ENCODE measurements around the gene PLA1A.
A peak's percentile ranks its signal among the peaks of the same experiment; 100 is the strongest.
"Not testable (repeated sequence)": the region's sequence is repeated elsewhere in the genome, so short reads cannot be mapped to it uniquely, and the experiment has no call there.

Gene PLA1A

GRCh38 chr3:119579366-119580066 lies 18.2 kb upstream of the PLA1A start, which contains the start of gene ADPRH:
ADPRH (plus strand) TSS chr3:119579492; CDS start chr3:119582170, 2,678 bp downstream.
- peak; percentile 33 for DNase-seq (ENCODE audit: low read depth)

GRCh38 chr3:119580067-119580760 lies 17.5 kb upstream of the PLA1A start:
- no peak for DNase-seq (ENCODE audit: low read depth)

- no peak for DNase-seq (ENCODE audit: low read depth)
These were observed 15.5 kb upstream of the PLA1A start for GRCh38 chr3:119582178-119582577.

- no peak for DNase-seq (ENCODE audit: low read depth)
These were observed 12.5 kb upstream of the PLA1A start for GRCh38 chr3:119585208-119585607.

GRCh38 chr3:119585856-119586570 lies 11.7 kb upstream of the PLA1A start:
- no peak for DNase-seq (ENCODE audit: low read depth)

GRCh38 chr3:119586733-119587172 lies 10.9 kb upstream of the PLA1A start:
- DNase-seq (ENCODE audit: low read depth) = no peak

GRCh38 chr3:119588112-119588511 lies 9.6 kb upstream of the PLA1A start:
- DNase-seq (ENCODE audit: low read depth) = no peak

GRCh38 chr3:119589102-119589773 lies 8.4 kb upstream of the PLA1A start:
- no peak for DNase-seq (ENCODE audit: low read depth)

GRCh38 chr3:119590706-119591105 lies 7.0 kb upstream of the PLA1A start:
- no peak for DNase-seq (ENCODE audit: low read depth)

- DNase-seq (ENCODE audit: low read depth) = no peak
These were observed 4.8 kb upstream of the PLA1A start for GRCh38 chr3:119592861-119593260.

GRCh38 chr3:119594066-119594465 lies 3.6 kb upstream of the PLA1A start:
- no peak for DNase-seq (ENCODE audit: low read depth)

- not testable (repeated sequence) for DNase-seq (ENCODE audit: low read depth)
These were observed 2.8 kb upstream of the PLA1A start for GRCh38 chr3:119594929-119595328.

- no peak for DNase-seq (ENCODE audit: low read depth)
These were observed 1.9 kb upstream of the PLA1A start for GRCh38 chr3:119595639-119596334.

GRCh38 chr3:119596398-119596797 lies 1.3 kb upstream of the PLA1A start:
- DNase-seq (ENCODE audit: low read depth) = no peak

GRCh38 chr3:119598410-119599098 lies 869 bp downstream of the PLA1A start:
- no peak for DNase-seq (ENCODE audit: low read depth)

GRCh38 chr3:119599558-119600174 lies 2.0 kb downstream of the PLA1A start:
- DNase-seq (ENCODE audit: low read depth) = no peak

GRCh38 chr3:119600732-119601131 lies 3.0 kb downstream of the PLA1A start:
- no peak for DNase-seq (ENCODE audit: low read depth)

- no peak for DNase-seq (ENCODE audit: low read depth)
These were observed 3.5 kb downstream of the PLA1A start for GRCh38 chr3:119601154-119601553.

- DNase-seq (ENCODE audit: low read depth) = no peak
These were observed 5.0 kb downstream of the PLA1A start for GRCh38 chr3:119602676-119603075.

GRCh38 chr3:119604878-119605277 lies 7.2 kb downstream of the PLA1A start:
- DNase-seq (ENCODE audit: low read depth) = no peak

All from stromal cell of bone marrow (primary cell).